IMR-90 (cell line): ENCODE results near the gene EPS8. TPM values are rescaled to one million over a fixed set of nuclear protein-coding genes. Genes with fewer than 3 reads are reported as not detected.

Experiments used
- ATAC-seq: fragments of 200-7000 bp; cut with Tn5 transposase; 2 replicates; pipeline ENCODE4 v1.9.1; 2020; ENCODE audit warnings: low read depth, mild to moderate bottlenecking, moderate library complexity
- BruUV-seq: library from RNA; stranded (reverse); fragments of 400-500 nt; replicated peaks from 2 replicates; lab custom pipeline; 2021; lab: Mats Ljungman, UMichigan
- CTCF ChIA-PET: fragments of 300-600 bp; formaldehyde crosslinking; extraction: SDS; loops from one replicate; lab custom pipeline; 2021; ENCODE audit warnings: antibody characterized with exemption; lab: Yijun Ruan, JAX
- POLR2A ChIA-PET: fragments of 300-600 bp; sonication (Branson Sonifier 250); formaldehyde crosslinking; loops from one replicate; lab custom pipeline; 2022; ENCODE audit warnings: antibody characterized with exemption; ENCODE audit not compliant: unreplicated experiment; lab: Charles Lee
- DNase-seq: peaks from one replicate; pipeline ENCODE4 v3.0.0; 2013
- H2AFZ ChIP-seq: replicated peaks from 2 replicates; pipeline ENCODE3; 2013; ENCODE audit warnings: low read length, mild to moderate bottlenecking; ENCODE audit not compliant: poor library complexity
- H2AK5ac ChIP-seq: 2 replicates; pipeline ENCODE4 v1.6.1; 2013; ENCODE audit warnings: low read depth, low read length, inconsistent platforms
- H2AK9ac ChIP-seq: replicated peaks from 2 replicates; pipeline ENCODE3; 2013; ENCODE audit warnings: mild to moderate bottlenecking, low read depth, low read length, moderate library complexity; ENCODE audit not compliant: poor library complexity
- H2BK120ac ChIP-seq: 2 replicates; pipeline ENCODE4 v1.6.1; 2013; ENCODE audit warnings: low read depth, low read length, inconsistent platforms
- H2BK15ac ChIP-seq: 3 replicates; pipeline ENCODE4 v1.6.1; 2013; ENCODE audit warnings: low read depth, low read length, inconsistent platforms
- H2BK20ac ChIP-seq: 2 replicates; pipeline ENCODE4 v1.6.1; 2013; ENCODE audit warnings: low read depth, mild to moderate bottlenecking, inconsistent platforms, low read length, moderate library complexity
- H2BK5ac ChIP-seq: 2 replicates; pipeline ENCODE4 v1.6.1; 2013; ENCODE audit warnings: mild to moderate bottlenecking, low read depth, low read length, inconsistent platforms; ENCODE audit not compliant: poor library complexity, severe bottlenecking
- H3K14ac ChIP-seq: replicated peaks from 2 replicates; pipeline ENCODE4 v1.6.1; 2013; ENCODE audit warnings: low read depth, low read length, inconsistent platforms
- H3K18ac ChIP-seq: 2 replicates; pipeline ENCODE4 v1.6.1; 2013; ENCODE audit warnings: low read depth, low read length, control low read depth
- H3K23ac ChIP-seq: 2 replicates; pipeline ENCODE4 v1.6.1; 2013; ENCODE audit warnings: low read depth, low read length, inconsistent platforms
- H3K27ac ChIP-seq: 2 replicates; pipeline ENCODE4 v1.5.1; 2013; ENCODE audit warnings: mild to moderate bottlenecking, control low read depth, low read length; ENCODE audit not compliant: insufficient read depth
- H3K27me3 ChIP-seq: 2 replicates; pipeline ENCODE4 v1.6.1; 2013; ENCODE audit warnings: low read length; ENCODE audit not compliant: control insufficient read depth, insufficient read depth
- H3K36me3 ChIP-seq: 2 replicates; pipeline ENCODE4 v1.6.1; 2013; ENCODE audit warnings: low read length, mixed read lengths; ENCODE audit not compliant: control insufficient read depth, insufficient read depth
- H3K4ac ChIP-seq: 2 replicates; pipeline ENCODE4 v1.6.1; 2013; ENCODE audit warnings: low read depth, low read length, inconsistent platforms
- H3K4me1 ChIP-seq: 2 replicates; pipeline ENCODE4 v1.6.1; 2013; ENCODE audit warnings: low read length, mixed read lengths; ENCODE audit not compliant: control insufficient read depth, insufficient read depth
- H3K4me2 ChIP-seq: 2 replicates; pipeline ENCODE4 v1.6.1; 2013; ENCODE audit warnings: low read depth, mild to moderate bottlenecking, control low read depth, low read length, moderate library complexity
- H3K4me3 ChIP-seq: 2 replicates; pipeline ENCODE4 v1.5.1; 2013; ENCODE audit warnings: low read depth, mild to moderate bottlenecking, control low read depth, low read length, moderate library complexity; ENCODE audit not compliant: insufficient read depth
- H3K56ac ChIP-seq: 2 replicates; pipeline ENCODE4 v1.6.1; 2013; ENCODE audit warnings: low read length, inconsistent platforms; ENCODE audit not compliant: insufficient read depth; ENCODE audit errors: extremely low read depth
- H3K79me1 ChIP-seq, 2 experiments: 2 replicates each; pipeline ENCODE4 v1.6.1; 2013; ENCODE audit warnings: low read length in 2 of 2, inconsistent platforms in 1 of 2, low read depth in 1 of 2
- H3K9ac ChIP-seq: 2 replicates; pipeline ENCODE4 v1.6.1; 2013; ENCODE audit warnings: low read depth, low read length, control low read depth
- H3K9me1 ChIP-seq: 2 replicates; pipeline ENCODE4 v1.6.1; 2013; ENCODE audit warnings: low read length, inconsistent platforms; ENCODE audit not compliant: insufficient read depth
- H3K9me3 ChIP-seq: 2 replicates; pipeline ENCODE4 v1.6.1; 2013; ENCODE audit warnings: low read length; ENCODE audit not compliant: control insufficient read depth, insufficient read depth
- H4K20me1 ChIP-seq: 2 replicates; pipeline ENCODE4 v1.6.1; 2013; ENCODE audit warnings: low read length, inconsistent platforms; ENCODE audit not compliant: insufficient read depth
- H4K5ac ChIP-seq: 2 replicates; pipeline ENCODE4 v1.6.1; 2013; ENCODE audit warnings: mild to moderate bottlenecking, low read depth, low read length, control low read depth
- H4K8ac ChIP-seq, 2 experiments: 2 replicates each; pipeline ENCODE4 v1.6.1; 2013; ENCODE audit warnings: low read depth in 2 of 2, low read length in 2 of 2, control low read depth in 1 of 2, inconsistent platforms in 1 of 2
- H4K91ac ChIP-seq: 2 replicates; pipeline ENCODE4 v1.6.1; 2013; ENCODE audit warnings: low read depth, low read length, inconsistent platforms; ENCODE audit not compliant: insufficient read depth
- BHLHE40 ChIP-seq: fragments of 150-350 bp; IDR thresholded peaks from 2 replicates; pipeline ENCODE4 v1.6.1; 2016; ENCODE audit warnings: mild to moderate bottlenecking, low read depth, low read length
- CEBPB ChIP-seq: IDR thresholded peaks from 2 replicates; pipeline ENCODE4 v1.6.1; 2012; ENCODE audit warnings: low read depth, low read length, improper control_type of control experiment
- CHD1 ChIP-seq: IDR thresholded peaks from 2 replicates; pipeline ENCODE4 v1.6.1; 2012; ENCODE audit warnings: low read depth, low read length, improper control_type of control experiment
- FOS ChIP-seq: fragments of 150-350 bp; IDR thresholded peaks from 2 replicates; pipeline ENCODE4 v1.6.1; 2016; ENCODE audit warnings: low read depth, low read length
- MAFK ChIP-seq: IDR thresholded peaks from 2 replicates; pipeline ENCODE4 v1.6.1; 2012; ENCODE audit warnings: low read depth, low read length, improper control_type of control experiment
- MAZ ChIP-seq: IDR thresholded peaks from 2 replicates; pipeline ENCODE4 v1.6.1; 2012; ENCODE audit warnings: low read depth, mild to moderate bottlenecking, low read length, improper control_type of control experiment, moderate library complexity, borderline replicate concordance
- MXI1 ChIP-seq: IDR thresholded peaks from 2 replicates; pipeline ENCODE4 v1.6.1; 2012; ENCODE audit warnings: low read depth, mild to moderate bottlenecking, low read length, moderate library complexity, borderline replicate concordance
- NFE2L2 ChIP-seq: fragments of 150-350 bp; IDR thresholded peaks from 2 replicates; pipeline ENCODE4 v1.6.1; 2016; ENCODE audit warnings: low read depth, mild to moderate bottlenecking, low read length
- POLR2A ChIP-seq: IDR thresholded peaks from 2 replicates; pipeline ENCODE4 v1.6.1; 2012; ENCODE audit warnings: mild to moderate bottlenecking, low read depth, low read length
- RCOR1 ChIP-seq: IDR thresholded peaks from 2 replicates; pipeline ENCODE4 v1.6.1; 2012; ENCODE audit warnings: mild to moderate bottlenecking, low read length, improper control_type of control experiment; ENCODE audit not compliant: insufficient replicate concordance
- RFX5 ChIP-seq: IDR thresholded peaks from 2 replicates; pipeline ENCODE4 v1.8.0; 2012; ENCODE audit warnings: low read depth, mild to moderate bottlenecking, low read length, moderate library complexity
- SMC3 ChIP-seq: fragments of 150-350 bp; IDR thresholded peaks from 2 replicates; pipeline ENCODE4 v1.6.1; 2016; ENCODE audit warnings: low read depth, mild to moderate bottlenecking, antibody characterized with exemption, low read length, moderate library complexity
- WGBS, 2 experiments: methylation state at CpG; one replicate each; pipeline versions ENCODE4 v1.1.5 to v1.1.7; 2013; ENCODE audit warnings: missing lambda C conversion rate in 2 of 2; ENCODE audit not compliant: insufficient read length in 1 of 2; ENCODE audit errors: extremely low coverage in 2 of 2; 5-methylcytosine and 5-hydroxymethylcytosine counted together
- dilution Hi-C: fragments of 300-500 bp; cut with HindIII; formaldehyde crosslinking; loops from one replicate; pipeline ENCODE4 v1.14.3; 2018; ENCODE audit warnings: low sequenced_read_pairs; ENCODE audit not compliant: unreplicated experiment
- in situ Hi-C: fragments of 300-500 bp; cut with MboI; formaldehyde crosslinking; loops from 3 replicates; pipeline ENCODE4 v1.14.3; 2019; ENCODE audit warnings: low sequenced_read_pairs, inconsistent platforms, mixed read lengths
- intact Hi-C: fragments of 100-400 bp; cut with micrococcal nuclease; formaldehyde crosslinking; loops from 2 replicates; pipeline ENCODE4 v1.10.0; 2022
- polyA plus RNA-seq, 3 experiments: library from polyadenylated mRNA; depleted of rRNA; stranded (reverse); fragments of >200 nt; gene quantifications; 2 replicates each; pipeline ENCODE4 v1.2.3, GENCODE V29; 2012; ENCODE audit warnings: low replicate concordance in 1 of 3
- total RNA-seq: library from RNA; depleted of rRNA; stranded (reverse); fragments of >200 nt; gene quantifications from 2 replicates; pipeline ENCODE4 v1.2.3, GENCODE V29; 2012
- TF ChIP-seq, protein P1 (sequence below): conservative IDR thresholded peaks from 2 replicates; pipeline ENCODE4 v1.5.1; 2012; ENCODE audit warnings: mild to moderate bottlenecking, low read depth, low read length, improper control_type of control experiment
- TF ChIP-seq, protein P2 (sequence below): fragments of 150-350 bp; IDR thresholded peaks from 2 replicates; pipeline ENCODE4 v1.6.1; 2016; ENCODE audit warnings: low read depth, mild to moderate bottlenecking, low read length, moderate library complexity, borderline replicate concordance

The EPS8 gene
- total and polyA plus RNA-seq, 2 of the 4 experiments (the other 2 are of a cell fraction), result 45.1 to 104 TPM

DNA sequence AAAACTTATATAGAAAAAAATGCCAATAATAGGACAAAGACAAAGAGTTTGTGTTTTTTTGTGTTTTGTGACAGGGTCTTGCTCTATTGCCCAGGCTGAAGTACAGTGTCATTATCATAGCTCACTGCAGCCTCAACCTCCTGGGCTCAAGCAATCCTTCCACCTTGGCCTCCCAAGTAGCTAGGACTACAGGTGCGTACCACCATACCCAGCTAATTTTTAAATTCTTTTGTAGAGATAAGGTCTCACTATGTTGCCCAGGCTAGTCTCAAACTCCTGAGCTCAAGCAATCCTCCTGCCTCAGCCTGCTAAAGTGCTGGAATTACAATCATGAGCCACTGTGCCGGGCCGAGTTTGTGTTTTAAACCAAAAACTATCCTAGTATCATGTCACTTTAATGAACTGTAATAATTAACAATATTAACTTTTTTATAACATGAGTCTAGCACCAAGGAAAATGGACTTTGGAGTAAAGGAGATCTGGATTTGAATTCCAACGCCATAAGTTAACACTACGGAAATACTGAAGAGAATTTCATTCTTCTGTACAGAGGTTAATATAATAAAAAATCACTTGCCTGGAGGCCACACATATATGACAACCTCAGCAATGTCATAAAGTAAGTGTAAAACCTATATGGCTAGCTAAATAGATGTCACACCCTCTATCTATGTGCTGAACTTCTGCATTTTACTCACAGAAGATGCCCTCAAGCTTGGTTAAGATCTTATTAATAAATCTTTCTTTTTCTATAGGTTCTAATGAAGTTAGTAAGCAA lies 53.2 kb downstream of the EPS8 start (continued):
- no peak for TF ChIP-seq RCOR1

DNA sequence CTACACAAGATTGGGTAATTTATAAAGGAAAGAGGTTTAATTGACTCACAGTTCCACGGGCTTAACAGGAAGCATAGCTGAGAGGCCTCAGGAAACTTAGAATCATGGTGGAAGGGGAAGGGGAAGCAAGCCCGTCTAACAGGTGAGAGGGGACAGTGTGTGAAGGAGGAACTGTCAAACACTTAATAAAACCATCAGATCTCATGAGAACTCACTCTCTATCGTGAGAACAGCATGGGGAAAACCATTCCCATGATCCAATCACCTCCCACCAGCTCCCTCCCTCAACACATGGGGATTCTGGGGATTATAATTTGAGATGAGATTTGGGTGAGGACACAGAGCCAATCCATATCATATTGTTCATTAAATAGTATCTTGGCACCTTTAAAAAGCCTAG lies 56.1 kb downstream of the EPS8 start:
- ChIA-PET POLR2A (no interaction called here), CTCF (no interaction called here)
- Histone ChIP-seq H2BK120ac (no peak overlapping the region), H3K27me3 (no peaks in the 10 kb centered on the region), H4K91ac (no peak overlapping the region), H2BK20ac (no peak overlapping the region), H3K14ac (peak overlapping the region; percentile 68; the same call in 1 of the 2 replicates), H3K9ac (no peak overlapping the region), H4K5ac (no peak overlapping the region), H3K18ac (no peak overlapping the region), H4K20me1 (no peaks in the 10 kb centered on the region), H3K27ac (no peak overlapping the region), H3K4me1 (peaks cover 3% of the 10 kb centered on the region; the same call in 1 of the 2 replicates), H3K9me1 (no peaks in the 10 kb centered on the region), H2BK15ac (no peak overlapping the region), H3K36me3 (no peaks in the 10 kb centered on the region), H3K79me1 (peaks cover 14 to 33% of the 10 kb centered on the region in 2 experiments), H3K4me2 (no peak overlapping the region), H2BK5ac (no peak overlapping the region), H3K4me3 (no peak overlapping the region), H3K56ac (no peak overlapping the region), H4K8ac (no peak overlapping the region), H2AFZ (no peak overlapping the region), H3K4ac (no peak overlapping the region), H2AK5ac (no peak overlapping the region), H3K23ac (no peak overlapping the region), H2AK9ac (no peak overlapping the region), H3K9me3 (no peaks in the 10 kb centered on the region)
- ATAC-seq (no peak), DNase-seq (no peak)
- dilution Hi-C loops (no loop called here), in situ Hi-C loops (no loop called here), intact Hi-C loops (no loop called here)
- WGBS, 2 experiments, result no CpG with 5 or more reads among the region's 3 CpGs
- no TSS peak for BruUV-seq
- TF ChIP-seq FOS (no peak), CHD1 (no peak), CEBPB (no peak), NFE2L2 (no peak), RFX5 (no peak), BHLHE40 (no peak), RCOR1 (no peak), MAFK (no peak), POLR2A (no peak), SMC3 (no peak), MAZ (no peak), MXI1 (no peak)
- TF ChIP-seq, protein P1, sequence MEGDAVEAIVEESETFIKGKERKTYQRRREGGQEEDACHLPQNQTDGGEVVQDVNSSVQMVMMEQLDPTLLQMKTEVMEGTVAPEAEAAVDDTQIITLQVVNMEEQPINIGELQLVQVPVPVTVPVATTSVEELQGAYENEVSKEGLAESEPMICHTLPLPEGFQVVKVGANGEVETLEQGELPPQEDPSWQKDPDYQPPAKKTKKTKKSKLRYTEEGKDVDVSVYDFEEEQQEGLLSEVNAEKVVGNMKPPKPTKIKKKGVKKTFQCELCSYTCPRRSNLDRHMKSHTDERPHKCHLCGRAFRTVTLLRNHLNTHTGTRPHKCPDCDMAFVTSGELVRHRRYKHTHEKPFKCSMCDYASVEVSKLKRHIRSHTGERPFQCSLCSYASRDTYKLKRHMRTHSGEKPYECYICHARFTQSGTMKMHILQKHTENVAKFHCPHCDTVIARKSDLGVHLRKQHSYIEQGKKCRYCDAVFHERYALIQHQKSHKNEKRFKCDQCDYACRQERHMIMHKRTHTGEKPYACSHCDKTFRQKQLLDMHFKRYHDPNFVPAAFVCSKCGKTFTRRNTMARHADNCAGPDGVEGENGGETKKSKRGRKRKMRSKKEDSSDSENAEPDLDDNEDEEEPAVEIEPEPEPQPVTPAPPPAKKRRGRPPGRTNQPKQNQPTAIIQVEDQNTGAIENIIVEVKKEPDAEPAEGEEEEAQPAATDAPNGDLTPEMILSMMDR, result no peak
- TF ChIP-seq, protein P2, sequence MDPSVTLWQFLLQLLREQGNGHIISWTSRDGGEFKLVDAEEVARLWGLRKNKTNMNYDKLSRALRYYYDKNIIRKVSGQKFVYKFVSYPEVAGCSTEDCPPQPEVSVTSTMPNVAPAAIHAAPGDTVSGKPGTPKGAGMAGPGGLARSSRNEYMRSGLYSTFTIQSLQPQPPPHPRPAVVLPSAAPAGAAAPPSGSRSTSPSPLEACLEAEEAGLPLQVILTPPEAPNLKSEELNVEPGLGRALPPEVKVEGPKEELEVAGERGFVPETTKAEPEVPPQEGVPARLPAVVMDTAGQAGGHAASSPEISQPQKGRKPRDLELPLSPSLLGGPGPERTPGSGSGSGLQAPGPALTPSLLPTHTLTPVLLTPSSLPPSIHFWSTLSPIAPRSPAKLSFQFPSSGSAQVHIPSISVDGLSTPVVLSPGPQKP, result no peak
